HepG2 (cell line): ENCODE data around the gene PLD2. TPM values are rescaled to one million over a fixed set of nuclear protein-coding genes. Genes with fewer than 3 reads are reported as not detected.

Experiments used
- ADNP ChIP-seq: sonication (generic); formaldehyde crosslinking; IDR thresholded peaks from 2 replicates; pipeline ENCODE4 v1.4.0; 2020; ENCODE audit warnings: missing genetic modification reagents
- HOXD1 ChIP-seq: sonication (generic); formaldehyde crosslinking; IDR thresholded peaks from 2 replicates; pipeline ENCODE4 v1.5.0; 2020; ENCODE audit warnings: missing genetic modification reagents
- KIAA2018 ChIP-seq: sonication (generic); formaldehyde crosslinking; IDR thresholded peaks from 2 replicates; pipeline ENCODE4 v1.5.0; 2020; ENCODE audit warnings: mild to moderate bottlenecking, missing genetic modification reagents, borderline replicate concordance
- NCOA1 ChIP-seq: sonication (generic); formaldehyde crosslinking; IDR thresholded peaks from 2 replicates; pipeline ENCODE4 v1.9.0; 2021; ENCODE audit warnings: missing genetic modification reagents
- SMARCE1 ChIP-seq: fragments of 450-650 bp; IDR thresholded peaks from 2 replicates; pipeline ENCODE4 v1.6.1; 2017; ENCODE audit warnings: borderline replicate concordance
- TFDP2 ChIP-seq: sonication (generic); formaldehyde crosslinking; IDR thresholded peaks from 2 replicates; pipeline ENCODE4 v1.4.0; 2020; ENCODE audit warnings: missing genetic modification reagents
- TFE3 ChIP-seq: IDR thresholded peaks from 2 replicates; pipeline ENCODE4 v1.6.1; 2016
- THRA ChIP-seq: sonication (generic); formaldehyde crosslinking; IDR thresholded peaks from 2 replicates; pipeline ENCODE4 v1.4.0; 2020; ENCODE audit warnings: missing genetic modification reagents, borderline replicate concordance
- ZBTB43 ChIP-seq: sonication (generic); formaldehyde crosslinking; conservative IDR thresholded peaks from 2 replicates; pipeline ENCODE4 v1.4.0; 2020; ENCODE audit warnings: missing genetic modification reagents
- ZEB1 ChIP-seq: IDR thresholded peaks from 2 replicates; pipeline ENCODE4 v1.6.1; 2012; ENCODE audit warnings: mild to moderate bottlenecking, low read depth, inconsistent platforms; ENCODE audit not compliant: insufficient replicate concordance
- ZKSCAN5 ChIP-seq: sonication (generic); formaldehyde crosslinking; IDR thresholded peaks from 2 replicates; pipeline ENCODE4 v1.5.1; 2020; ENCODE audit warnings: mild to moderate bottlenecking, missing genetic modification reagents
- ZNF547 ChIP-seq: sonication (generic); formaldehyde crosslinking; IDR thresholded peaks from 2 replicates; pipeline ENCODE4 v1.5.1; 2020; ENCODE audit warnings: mild to moderate bottlenecking, missing genetic modification reagents
- ZNF644 ChIP-seq: IDR thresholded peaks from 2 replicates; pipeline ENCODE4 v1.6.1; 2016; ENCODE audit warnings: low read depth
- ZNF740 ChIP-seq: sonication (generic); formaldehyde crosslinking; IDR thresholded peaks from 2 replicates; pipeline ENCODE4 v1.4.0; 2020; ENCODE audit warnings: missing genetic modification reagents
- ZNF746 ChIP-seq: sonication (generic); formaldehyde crosslinking; IDR thresholded peaks from 2 replicates; pipeline ENCODE4 v1.8.0; 2022; ENCODE audit warnings: mild to moderate bottlenecking, missing genetic modification reagents
- ZNF841 ChIP-seq: sonication (generic); formaldehyde crosslinking; IDR thresholded peaks from 2 replicates; pipeline ENCODE4 v1.8.1; 2023; ENCODE audit warnings: missing genetic modification reagents, borderline replicate concordance
- polyA plus RNA-seq, 8 experiments: library from polyadenylated mRNA; depleted of rRNA in 3 of 8; stranded (reverse) in 7 of 8; unstranded in 1 of 8; fragments of >200 nt; fragmentation: Illumina TruSeq in 4 of 8; extraction: Trizol in 4 of 8; gene quantifications; 2 replicates each; pipeline versions ENCODE4 v1.2.1 to v1.2.3, GENCODE V29; 2011 to 2016; ENCODE audit warnings: low read depth in 4 of 8, missing spikeins in 1 of 8, mixed read lengths in 1 of 8; ENCODE audit not compliant: insufficient read depth in 1 of 8
- total RNA-seq, 5 experiments: library from RNA; depleted of rRNA; stranded (reverse); fragments of >200 nt; fragmentation: Illumina TruSeq; extraction: Trizol; gene quantifications; 2 replicates each; pipeline ENCODE4 v1.2.3, GENCODE V29; 2016; ENCODE audit warnings: low read depth in 1 of 5

PLD2 gene
- total and polyA plus RNA-seq, 2 of the 13 experiments (the other 11 are each of a cell fraction or from before 2014, with no cell fraction given) = 13.4 to 29.7 TPM

GRCh38 chr17:4759776-4760236, 47.1 kb upstream of the PLD2 start (continued):
- TF ChIP-seq KIAA2018 (no peak), ZNF746 (0 out of 2 replicates have a peak, but pooled peaks have one; percentile 38), TFDP2 (peak; percentile 28; the same call in 1 of the 2 replicates), ZNF740 (CRISPR knock-in tag) (peak; percentile 85), NCOA1 (CRISPR knock-in tag) (no peak), SMARCE1 (no peak), ZNF841 (no peak), ZNF547 (CRISPR knock-in tag) (no peak), ZKSCAN5 (CRISPR knock-in tag) (no peak), HOXD1 (CRISPR knock-in tag) (peak; percentile 92), TFE3 (peak; percentile 37), ADNP (CRISPR knock-in tag) (peak; percentile 36; the same call in 1 of the 2 replicates), THRA (peak; percentile 90; the same call in 1 of the 2 replicates), ZEB1 (no peak), ZNF644 (CRISPR knock-in tag) (0 out of 2 replicates have a peak, but pooled peaks have one; percentile 48), ZBTB43 (peak; percentile 59; the same call in 1 of the 2 replicates)
